ENCODE results near the gene ST6GALNAC4. TPM values are rescaled to one million over a fixed set of nuclear protein-coding genes. Genes with fewer than 3 reads are reported as not detected.

The ST6GALNAC4 gene, protein sequence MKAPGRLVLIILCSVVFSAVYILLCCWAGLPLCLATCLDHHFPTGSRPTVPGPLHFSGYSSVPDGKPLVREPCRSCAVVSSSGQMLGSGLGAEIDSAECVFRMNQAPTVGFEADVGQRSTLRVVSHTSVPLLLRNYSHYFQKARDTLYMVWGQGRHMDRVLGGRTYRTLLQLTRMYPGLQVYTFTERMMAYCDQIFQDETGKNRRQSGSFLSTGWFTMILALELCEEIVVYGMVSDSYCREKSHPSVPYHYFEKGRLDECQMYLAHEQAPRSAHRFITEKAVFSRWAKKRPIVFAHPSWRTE
- polyA plus RNA-seq (ENCODE audit: insufficient read length in 4 of 4): 10 to 100 TPM; 10.4 to 17.5 (median 12.5) TPM

DNA sequence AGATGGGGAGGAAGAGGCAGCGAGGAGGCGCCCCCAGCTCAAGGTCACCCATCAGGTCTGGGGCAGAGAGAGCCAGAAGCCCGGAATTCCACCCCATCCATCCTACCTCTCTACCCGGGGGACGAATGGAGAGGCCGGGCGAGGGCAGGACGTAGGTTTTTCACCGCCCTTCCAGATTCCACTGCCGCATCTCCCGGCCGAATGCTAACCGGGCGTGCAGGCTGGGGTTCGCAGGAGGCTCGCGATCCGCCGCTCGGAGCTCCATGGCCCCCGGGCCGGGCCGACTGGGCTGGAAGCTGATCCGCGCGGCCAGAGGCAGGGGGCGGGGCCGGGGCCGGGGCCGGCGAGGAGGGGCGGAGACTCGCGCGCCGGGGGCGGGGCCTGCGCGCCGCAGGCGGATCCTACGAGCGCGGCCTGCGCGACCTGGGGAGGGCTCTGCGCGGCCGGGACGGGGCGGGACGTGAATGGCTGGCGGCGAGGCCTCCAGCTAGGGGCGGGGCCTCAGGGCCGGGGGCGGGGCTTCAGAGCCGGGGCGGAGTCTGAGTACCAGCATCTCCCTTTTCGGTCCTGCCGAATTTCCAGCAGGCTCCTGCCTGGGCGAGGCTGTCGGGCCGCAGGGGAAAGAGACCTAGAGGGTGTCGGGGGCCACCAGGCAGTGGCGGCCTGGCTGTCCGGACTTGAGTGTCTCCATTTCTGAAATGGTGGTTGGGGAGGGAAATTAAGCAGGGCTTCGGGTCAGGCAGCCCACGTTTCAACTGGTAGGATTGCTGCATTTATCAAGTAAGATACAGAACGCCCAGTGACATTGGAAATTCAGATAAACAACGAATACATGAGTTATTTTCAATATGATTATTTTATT, at the start of gene ST6GALNAC4:
ST6GALNAC4 (minus strand) TSS at position 322 of the 862 bp plus-strand sequence. CDS start 622 bp downstream, outside the sequence.
- DNase-seq (ENCODE audit: low read depth in 4 of 4, low spot score in 3 of 4): peak in 2 of 4 donors; percentile 66 to 82

DNA sequence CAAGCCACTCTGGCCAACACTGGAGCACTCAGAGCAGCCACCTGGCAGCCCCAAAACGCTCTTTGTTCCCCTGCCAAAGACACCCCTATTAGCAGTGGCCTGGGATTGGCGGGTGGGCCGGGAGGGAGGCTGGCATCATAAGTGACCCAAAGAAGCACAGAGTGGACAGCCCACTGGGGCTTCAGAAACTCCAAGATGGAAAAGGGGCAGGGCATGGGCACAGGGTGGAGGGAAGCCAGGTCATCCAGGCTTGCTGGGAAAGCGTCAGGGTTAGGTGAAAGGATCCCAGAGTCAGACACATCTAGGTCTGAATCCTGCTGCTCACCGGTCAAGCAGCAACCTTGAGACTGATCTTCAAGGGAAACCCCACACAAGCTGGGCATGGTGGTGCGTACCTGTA, 49.1 kb upstream of the ST6GALNAC4 start:
- no peak for DNase-seq (ENCODE audit: low read depth in 4 of 4, low spot score in 3 of 4)

DNA sequence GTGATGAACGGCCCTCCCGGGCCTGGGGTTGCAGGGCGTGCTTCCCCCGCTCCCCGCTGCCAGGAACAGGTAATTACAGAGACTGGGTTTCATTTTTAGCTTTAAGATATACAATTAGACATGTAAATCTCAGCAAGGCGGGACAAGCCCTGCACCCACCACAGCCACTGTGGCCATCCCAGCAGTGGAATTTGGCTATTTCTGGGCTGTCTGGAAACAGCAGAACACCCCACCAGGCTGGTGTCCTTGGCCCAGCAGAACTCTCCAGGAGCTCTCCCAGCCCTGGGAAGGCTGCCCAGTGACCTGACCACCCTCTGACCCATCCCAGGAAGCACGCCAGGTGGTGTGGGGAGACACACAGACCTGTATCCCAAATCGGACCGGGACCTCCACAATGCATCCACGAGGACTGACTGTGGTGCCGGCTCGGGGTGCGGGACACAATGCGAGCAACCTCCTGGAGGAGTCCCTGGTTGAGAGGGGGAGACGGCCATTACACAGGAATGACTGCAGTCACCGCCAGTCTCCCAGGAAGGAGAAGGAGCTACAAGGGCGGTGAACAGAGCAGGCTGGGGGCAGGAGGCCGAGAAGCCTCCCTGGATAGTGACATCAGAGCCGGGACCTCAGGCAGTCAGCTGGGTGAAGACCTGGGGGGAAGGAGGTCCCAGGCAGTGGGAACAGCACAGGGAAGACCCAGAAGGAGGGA, 46.7 kb upstream of the ST6GALNAC4 start:
- no peak for DNase-seq (ENCODE audit: low read depth in 4 of 4, low spot score in 3 of 4)

DNA sequence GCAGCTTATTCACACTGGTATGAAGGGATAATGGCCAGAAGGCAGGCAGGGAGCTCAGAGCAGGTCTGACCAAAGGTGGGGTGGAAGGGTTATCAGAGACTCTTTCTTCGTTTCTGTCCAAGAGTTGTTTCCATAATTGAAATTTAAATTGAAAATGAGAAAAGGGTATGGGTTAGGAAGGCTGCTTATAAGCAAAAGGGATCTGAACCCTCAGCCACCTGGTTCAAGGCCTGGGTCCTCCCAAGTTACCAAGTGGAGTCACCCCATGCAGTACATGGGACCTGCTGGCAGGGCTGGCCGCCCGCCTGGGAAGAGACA, 46.2 kb upstream of the ST6GALNAC4 start:
- no peak for DNase-seq (ENCODE audit: low read depth in 4 of 4, low spot score in 3 of 4)

DNA sequence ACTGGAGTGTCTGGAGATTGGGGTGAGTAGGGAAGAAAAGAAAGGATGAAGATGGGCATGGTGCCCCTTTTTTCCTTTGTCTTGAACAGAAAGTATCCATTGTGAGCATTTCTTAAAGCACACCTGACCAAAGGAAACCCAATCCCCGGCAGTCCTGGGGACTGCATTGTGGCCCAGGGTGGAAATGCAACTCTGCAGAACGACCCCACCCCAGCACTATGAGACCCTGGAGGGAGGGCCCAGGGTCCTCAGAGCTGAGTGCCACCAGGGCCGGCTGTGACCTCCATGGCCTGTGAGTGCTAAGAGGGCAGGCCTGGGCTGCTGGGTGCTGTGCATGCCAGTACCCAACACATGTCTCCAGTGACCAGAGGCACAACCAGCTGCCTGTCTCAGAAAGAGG, 45.4 kb upstream of the ST6GALNAC4 start:
- no peak for DNase-seq (ENCODE audit: low read depth in 4 of 4, low spot score in 3 of 4)

DNA sequence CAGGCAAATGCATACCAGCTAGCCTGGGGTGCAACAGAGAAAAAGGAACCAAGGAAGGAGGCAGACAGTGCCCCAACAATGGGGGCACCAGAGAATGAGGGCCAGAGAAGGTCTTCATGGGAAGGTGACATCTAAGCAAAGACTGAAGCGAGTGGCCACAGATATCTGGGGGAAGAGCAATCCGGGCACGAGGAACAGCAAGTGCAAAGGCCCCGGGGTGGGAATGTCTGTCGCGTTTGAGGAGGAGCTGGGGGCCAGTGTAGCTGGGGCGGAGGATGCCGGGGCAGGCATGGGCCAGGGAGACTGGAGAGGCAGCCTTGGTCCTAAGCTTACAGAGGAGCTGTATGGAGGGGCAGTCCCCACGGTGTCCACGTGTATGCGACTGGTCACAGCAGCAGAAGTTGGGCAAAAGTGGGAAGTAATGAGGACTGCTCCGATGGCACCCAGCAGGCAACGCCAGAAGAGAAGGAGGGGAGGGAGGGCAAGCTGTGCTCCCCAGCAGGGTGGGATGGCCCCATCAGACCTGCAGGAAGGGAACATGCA, 44.8 kb upstream of the ST6GALNAC4 start:
- DNase-seq (ENCODE audit: low read depth in 4 of 4, low spot score in 3 of 4): no peak

DNA sequence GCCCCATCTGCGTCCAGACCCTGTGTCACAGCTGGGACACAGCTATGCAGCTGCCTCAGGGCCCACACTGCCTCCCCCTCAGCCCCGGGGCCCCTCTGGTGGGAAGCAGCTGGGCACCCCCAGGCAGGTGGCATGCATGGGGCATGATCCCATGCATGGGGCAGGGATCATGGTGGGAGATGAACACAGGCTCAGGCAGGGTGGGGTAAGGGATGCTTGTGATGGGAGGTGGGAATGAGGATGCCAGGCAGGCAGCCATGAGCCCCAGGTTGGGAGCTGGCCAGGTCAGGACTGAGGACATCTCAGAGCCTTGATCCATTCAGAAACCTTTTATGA, 44.3 kb upstream of the ST6GALNAC4 start:
- DNase-seq (ENCODE audit: low read depth in 4 of 4, low spot score in 3 of 4): no peak

DNA sequence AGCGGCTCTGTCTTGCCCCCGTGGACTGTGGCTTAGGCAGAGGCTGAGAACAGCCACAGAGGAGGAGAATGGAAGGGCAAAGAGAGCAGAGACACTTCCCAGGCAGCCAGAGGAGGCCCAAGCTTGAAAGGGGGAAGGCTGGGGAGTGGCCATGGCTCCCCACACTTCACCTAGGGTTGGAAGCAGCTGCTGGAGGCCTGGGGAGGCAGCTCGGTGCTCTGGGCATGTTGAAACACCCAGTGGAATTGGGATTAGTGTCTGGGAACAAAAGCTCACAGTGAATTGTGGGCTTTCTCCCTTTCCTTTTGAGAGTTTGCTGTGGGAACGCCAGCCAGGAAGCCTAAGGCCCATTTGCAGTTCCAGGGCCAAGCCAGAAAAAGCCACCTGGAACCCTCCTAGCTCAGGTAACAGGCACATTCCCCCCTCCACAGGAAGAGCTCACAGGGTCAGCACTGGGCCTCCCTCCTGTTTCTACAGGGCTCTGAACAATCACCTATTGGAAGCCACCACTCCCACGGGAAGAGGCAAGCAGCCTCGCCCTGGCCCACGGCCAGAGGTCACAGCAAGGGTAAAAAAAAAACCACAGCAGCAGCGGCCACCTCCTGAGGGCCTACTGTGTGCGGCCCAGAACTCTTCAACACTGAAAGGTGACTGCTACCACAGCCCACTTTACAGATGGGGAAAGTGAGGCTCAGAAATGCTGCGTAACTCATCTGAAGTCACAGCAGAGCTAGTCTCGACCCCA, 43.7 kb upstream of the ST6GALNAC4 start:
- no peak for DNase-seq (ENCODE audit: low read depth in 4 of 4, low spot score in 3 of 4)

DNA sequence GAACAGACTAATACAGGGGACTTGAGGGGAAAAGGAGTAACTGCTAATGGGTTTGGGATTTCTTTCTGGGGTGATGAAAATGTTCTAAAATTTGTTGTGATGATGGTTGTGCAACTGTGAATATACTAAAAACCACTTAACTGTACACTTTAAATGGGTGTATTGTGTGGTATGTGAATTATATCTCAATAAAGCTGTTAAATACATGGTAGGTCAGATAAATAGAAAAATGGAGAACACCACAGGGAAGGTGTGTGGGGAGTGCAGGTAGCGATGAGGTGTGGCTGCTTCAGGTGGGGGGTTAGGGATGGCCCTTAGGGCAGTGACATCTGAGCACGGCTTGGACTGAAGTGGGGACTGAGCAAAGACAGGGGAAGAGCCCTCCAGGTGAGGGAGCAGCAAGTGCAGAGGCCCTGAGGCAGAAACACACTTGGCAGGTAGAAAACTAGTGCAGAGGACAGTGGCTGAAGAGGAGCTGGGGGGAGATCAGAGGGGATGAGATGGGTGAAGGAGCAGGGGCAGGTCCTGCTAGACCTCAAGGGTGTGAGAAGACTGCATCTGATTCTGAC, 43.1 kb upstream of the ST6GALNAC4 start:
- DNase-seq (ENCODE audit: low read depth in 4 of 4, low spot score in 3 of 4): no peak

DNA sequence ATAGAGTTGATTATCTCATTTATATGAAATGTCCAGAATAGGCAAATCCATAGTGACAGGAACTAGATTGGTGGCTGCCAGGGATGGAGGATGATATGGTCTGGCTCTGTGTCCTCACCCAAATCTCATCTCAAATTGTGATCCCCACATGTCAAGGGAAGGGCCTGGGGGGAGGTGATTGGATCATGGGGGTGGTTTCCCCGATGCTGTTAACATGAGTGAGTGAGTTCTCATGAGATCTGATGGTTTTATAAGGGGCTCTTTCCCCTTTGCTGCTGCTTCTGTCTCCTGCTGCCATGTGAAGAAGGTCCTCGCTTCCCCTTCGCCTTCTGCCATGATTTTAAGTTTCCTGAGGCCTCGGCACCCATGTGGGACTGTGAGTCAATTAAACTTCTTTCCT, 42.6 kb upstream of the ST6GALNAC4 start:
- no peak for DNase-seq (ENCODE audit: low read depth in 4 of 4, low spot score in 3 of 4)

DNA sequence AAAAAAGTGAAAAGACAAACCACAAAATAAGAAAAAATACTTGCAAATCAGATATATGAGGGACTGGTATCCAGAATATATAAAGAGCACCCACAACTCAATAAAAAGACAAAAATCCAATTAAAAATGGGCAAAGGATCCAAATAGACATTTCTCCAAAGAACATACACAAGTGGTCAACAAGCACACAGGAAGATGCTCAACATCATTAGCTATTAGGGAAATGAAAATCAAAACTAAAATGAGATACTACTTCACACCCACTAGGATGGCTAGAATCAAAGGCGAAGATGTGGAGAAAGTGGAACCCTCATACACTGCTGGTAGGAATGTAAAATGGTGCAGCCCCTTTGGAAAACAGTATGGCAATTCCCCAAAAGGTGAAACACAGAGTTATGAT, 41.9 kb upstream of the ST6GALNAC4 start:
- no peak for DNase-seq (ENCODE audit: low read depth in 4 of 4, low spot score in 3 of 4)

DNA sequence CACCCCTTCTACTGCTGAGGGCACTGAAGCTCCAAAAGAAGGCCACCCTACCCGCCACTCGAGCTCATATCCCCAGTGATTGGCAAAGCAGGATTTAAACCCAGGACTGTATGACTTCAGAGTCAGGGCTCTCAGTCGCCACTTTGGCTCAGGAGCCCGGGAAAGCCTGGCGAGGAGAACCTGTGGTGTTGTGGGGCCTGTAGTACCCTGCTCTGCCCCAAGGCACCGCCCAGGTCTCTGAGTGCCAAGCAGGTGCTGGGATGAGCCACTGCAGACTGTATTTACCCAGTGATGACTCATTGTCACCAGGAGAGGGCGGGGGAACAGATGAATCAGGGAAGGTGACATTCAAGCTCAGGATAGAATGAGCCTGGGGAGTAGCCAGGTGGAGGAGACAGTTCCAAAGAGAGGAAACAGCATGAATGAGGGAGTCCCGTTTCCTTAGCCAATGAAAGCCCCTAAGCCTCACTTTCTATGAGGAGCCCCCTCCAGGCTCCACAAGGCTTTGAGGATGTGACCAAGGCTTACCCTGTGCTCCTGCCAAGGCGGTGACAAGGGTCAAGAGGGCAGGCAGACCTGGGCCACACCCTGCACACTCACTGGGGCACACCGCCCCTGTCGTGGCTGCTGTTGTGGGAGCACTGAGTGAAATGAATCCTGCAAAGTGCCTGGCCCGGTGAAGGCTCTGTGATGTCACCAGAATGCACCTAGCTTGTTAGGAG, 38.6 kb upstream of the ST6GALNAC4 start:
- no peak for DNase-seq (ENCODE audit: low read depth in 4 of 4, low spot score in 3 of 4)

DNA sequence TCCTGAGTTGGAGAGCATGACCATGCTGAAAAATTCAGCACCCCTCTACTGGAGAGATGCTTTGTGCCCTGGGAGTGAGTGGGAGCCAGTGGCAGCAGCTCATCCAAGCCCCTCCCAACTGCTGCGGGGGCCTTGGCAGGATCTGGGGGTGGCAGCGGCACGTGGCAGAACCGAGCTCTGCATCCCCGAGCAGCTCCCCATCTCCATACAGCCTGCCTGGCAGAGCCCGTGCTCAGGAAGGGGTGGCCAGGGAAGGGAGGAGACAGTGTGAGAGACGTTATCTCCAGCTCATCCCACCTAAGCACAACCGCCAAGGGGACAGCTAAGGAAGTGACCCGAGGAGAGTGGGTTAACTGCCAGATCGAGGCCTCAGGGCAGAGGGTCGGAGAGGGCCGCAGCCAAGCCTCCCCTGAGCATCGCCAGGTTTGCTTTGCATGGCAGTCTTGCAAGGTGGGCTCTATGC, 38.0 kb upstream of the ST6GALNAC4 start:
- DNase-seq (ENCODE audit: low read depth in 4 of 4, low spot score in 3 of 4): no peak

DNA sequence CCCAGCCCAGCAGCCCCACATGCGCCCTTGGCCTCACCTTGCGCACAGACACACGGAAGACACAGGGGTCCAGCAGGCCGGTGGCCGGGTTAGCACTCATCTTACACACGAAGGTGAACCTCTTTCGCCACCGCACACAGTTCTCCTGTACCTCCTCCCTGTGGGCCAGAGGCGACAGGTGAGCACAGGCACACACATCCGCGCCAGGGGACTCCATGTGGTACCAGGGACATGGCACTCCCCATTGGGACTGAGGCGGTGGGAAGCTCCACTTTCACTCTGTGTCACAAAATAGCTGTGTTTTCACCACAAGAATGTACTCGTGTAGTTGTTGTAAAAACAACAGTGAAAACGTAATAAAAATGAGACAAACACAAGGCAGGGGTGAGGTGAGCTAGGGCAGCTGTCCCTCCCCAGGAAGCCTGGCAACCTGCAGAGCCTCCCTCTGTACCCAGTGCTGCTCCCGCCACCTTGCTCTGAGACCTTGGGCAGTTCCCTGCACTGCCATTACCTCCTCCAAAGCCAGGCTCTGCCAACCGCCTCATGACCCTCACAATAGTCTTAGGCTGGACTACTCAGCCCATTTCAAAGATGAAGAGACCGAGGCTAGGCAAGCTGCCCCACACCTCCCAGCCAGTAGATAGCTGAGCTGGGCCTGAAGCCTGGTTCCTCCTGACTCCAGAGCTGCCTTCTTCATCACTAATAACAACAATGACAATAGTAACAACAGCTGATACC, 37.1 kb upstream of the ST6GALNAC4 start:
- DNase-seq (ENCODE audit: low read depth in 4 of 4, low spot score in 3 of 4): no peak

DNA sequence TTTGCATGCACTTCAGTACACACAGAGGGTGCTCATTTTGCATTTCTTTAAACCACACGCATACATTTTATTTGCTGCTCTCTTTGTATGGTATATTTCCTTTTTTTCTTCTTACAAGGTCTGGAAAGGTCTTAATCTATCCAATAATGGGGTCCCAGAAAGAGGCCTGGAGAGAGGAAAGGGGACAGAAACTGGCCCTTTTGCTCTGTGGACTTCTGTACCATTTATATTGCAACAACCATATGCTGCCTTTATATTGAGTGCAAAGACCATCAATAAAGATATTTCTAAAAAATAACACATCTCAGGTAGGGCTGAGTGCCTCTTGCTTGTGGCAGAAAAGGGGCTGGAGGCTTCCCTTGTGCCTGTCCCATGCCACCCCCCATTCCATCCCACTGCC, 36.3 kb upstream of the ST6GALNAC4 start:
- DNase-seq (ENCODE audit: low read depth in 4 of 4, low spot score in 3 of 4): no peak

DNA sequence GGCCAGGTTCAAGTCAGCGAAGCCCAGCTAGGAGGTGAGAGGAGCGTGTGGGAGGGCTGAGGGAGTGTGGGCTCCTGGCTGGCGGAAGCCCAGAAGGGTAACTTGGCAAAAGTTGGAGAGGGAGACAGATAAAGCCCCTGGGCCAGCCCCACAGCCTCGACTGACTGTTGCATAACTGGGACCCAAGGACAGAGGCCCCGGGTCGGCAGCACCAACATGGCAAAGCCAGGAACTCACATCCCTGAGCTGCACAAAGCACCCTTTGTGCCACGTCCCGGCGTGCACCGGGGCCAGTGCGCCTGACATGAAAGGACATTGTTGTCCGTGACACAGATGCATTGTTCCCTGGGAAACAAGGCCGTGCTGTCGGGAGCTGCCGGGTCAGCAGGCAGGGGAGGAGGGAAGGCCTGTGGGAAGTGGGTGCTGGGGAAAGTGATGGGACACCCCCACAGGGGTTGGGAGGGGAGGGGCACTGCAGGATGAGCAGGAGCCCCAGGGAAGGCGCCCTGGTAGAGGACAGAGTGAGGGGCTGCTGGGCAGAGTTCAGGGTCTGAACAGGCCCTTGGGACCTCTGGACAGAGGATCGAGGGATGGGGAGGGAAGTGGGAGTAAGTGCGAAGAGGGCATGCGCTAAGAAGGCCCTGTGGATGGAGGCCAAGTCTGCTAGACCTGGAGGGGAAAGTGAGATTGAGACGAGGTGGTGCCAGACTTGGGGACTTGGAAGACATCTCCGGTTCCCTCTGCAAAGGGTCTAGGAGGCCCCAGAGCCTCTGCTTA, 33.9 kb upstream of the ST6GALNAC4 start:
- DNase-seq (ENCODE audit: low read depth in 4 of 4, low spot score in 3 of 4): no peak

DNA sequence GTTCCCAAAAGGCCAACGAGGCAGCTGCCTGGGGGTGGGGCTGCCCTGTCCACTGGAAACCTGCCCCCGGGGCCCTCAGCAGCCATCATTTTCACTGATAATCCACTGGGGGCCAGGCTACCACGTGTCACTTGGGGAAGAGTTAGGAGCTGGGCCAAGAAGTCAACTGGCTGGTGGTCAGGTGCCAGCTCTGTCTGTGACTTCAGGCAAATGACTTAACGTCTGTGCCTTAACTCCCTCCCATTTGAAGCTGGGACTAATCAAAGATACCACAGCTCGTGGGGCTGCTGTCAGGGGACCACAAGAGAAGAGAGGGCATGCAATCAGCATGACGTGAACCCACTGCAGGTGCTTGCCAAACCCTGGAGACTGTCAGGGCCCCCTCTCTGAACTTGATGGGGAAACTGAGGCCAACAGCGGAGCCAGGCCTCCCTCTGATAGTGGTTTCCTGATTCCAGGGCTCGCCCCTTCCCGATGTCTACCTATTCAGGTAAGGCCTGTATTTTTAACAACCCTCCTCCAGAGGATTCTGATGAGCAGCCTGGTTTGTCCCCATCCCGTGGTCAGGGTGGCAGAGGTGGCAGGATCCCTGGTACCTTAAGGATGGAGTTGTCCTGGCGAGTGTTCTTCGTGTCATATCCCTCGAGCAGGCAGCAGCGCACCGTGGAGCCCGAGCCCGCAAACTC, 33.1 kb upstream of the ST6GALNAC4 start:
- DNase-seq (ENCODE audit: low read depth in 4 of 4, low spot score in 3 of 4): no peak

Measured in left renal pelvis (tissue), 4 donors.